ENCODE measurements around the gene CLVS2. TPM values are rescaled to one million over a fixed set of nuclear protein-coding genes. Genes with fewer than 3 reads are reported as not detected.

Gene CLVS2, protein sequence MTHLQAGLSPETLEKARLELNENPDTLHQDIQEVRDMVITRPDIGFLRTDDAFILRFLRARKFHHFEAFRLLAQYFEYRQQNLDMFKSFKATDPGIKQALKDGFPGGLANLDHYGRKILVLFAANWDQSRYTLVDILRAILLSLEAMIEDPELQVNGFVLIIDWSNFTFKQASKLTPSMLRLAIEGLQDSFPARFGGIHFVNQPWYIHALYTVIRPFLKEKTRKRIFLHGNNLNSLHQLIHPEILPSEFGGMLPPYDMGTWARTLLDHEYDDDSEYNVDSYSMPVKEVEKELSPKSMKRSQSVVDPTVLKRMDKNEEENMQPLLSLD
- total RNA-seq, result under 1 TPM in 1 of 2 donors, not detected in 1; 0.20 TPM
- not detected for polyA plus RNA-seq
- long read RNA-seq, donor 1, result 0 reads
- long read RNA-seq, donor 2, result 0 reads
- long read RNA-seq, donor 3, result 0 reads
- long read RNA-seq, donor 4, result 0 reads
- long read RNA-seq, donor 5, result 0 reads

- H3K27me3 ChIP-seq (ENCODE audit: control insufficient read depth in 3 of 3, insufficient read depth in 3 of 3, low read length in 2 of 3), result peaks cover 0 to 51% (median 38%) of the 10 kb centered on the region in 3 donors
- 2 to 5% methylated on average over 66 to 75 of the region's 75 CpGs for WGBS, 2 donors
These were observed at the start of gene CLVS2 for GRCh38 chr6:122995921-122996793. Gene CLVS2, plus strand, starts transcription at chr6:122996235. Its CDS starts 1,543 bp downstream, at chr6:122997778.

DNA sequence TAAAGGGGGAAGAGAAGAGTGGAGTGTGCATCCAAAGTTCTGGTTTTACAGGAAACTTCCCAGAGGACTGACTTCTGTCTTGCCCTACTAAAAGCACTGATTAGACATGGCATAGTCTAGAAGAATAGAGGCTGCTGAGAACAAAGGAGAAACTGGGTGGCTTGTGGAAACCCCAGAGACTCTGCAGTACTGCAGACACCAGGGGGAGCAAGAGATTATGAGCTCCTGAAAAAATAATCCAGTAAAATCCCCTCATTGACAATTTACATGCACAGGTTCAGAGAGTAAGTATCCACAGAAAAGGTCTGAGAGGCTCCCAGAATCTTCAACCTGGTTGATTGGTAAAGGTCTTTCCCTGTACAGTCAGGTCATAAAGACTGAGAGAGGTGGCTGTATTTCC lies 48.7 kb upstream of the CLVS2 start:
- H3K4me3 ChIP-seq, result no peak overlapping the region
- no peak for ATAC-seq (ENCODE audit: insufficient read depth, low FRiP score)
- peak in 2 of 3 donors; percentile 0 to 1 for DNase-seq
- H3K27ac ChIP-seq (ENCODE audit: low read depth in 1 of 2, low read length in 1 of 2), result no peak overlapping the region
- TF ChIP-seq CTCF (IDR thresholded peaks at IDR 0.05; ENCODE audit: control extremely low read depth, extremely low read depth), result no peak
- H3K4me1 ChIP-seq (ENCODE audit: control insufficient read depth in 5 of 5, insufficient read depth in 5 of 5, low read length in 5 of 5), result no peaks in the 10 kb centered on the region
- no peak overlapping the region for H3K9ac ChIP-seq (ENCODE audit: insufficient read depth in 1 of 2, low read length in 2 of 2)
- H3K36me3 ChIP-seq (ENCODE audit: control insufficient read depth in 4 of 4, insufficient read depth in 4 of 4, low read length in 4 of 4), result no peaks in the 10 kb centered on the region
- H3K9me3 ChIP-seq (ENCODE audit: control insufficient read depth in 4 of 4, insufficient read depth in 3 of 4, low read length in 3 of 4), result no peaks in the 10 kb centered on the region
- no peaks in the 10 kb centered on the region for H3K27me3 ChIP-seq (ENCODE audit: control insufficient read depth in 3 of 3, insufficient read depth in 3 of 3, low read length in 2 of 3)

More at GRCh38 chr6:122995921-122996793, at the start of gene CLVS2:
- Histone ChIP-seq H3K36me3 (ENCODE audit: control insufficient read depth in 4 of 4, insufficient read depth in 4 of 4, low read length in 4 of 4) (no peaks in the 10 kb centered on the region), H3K9me3 (ENCODE audit: control insufficient read depth in 4 of 4, insufficient read depth in 3 of 4, low read length in 3 of 4) (peaks cover 0 to 5% (median 0%) of the 10 kb centered on the region in 4 donors), H3K9ac (ENCODE audit: insufficient read depth in 1 of 2, low read length in 2 of 2) (no peak within 1 kb of the TSS), H3K27ac (ENCODE audit: low read depth in 1 of 2, low read length in 1 of 2) (no peak within 1 kb of the TSS), H3K4me3 (no peak within 1 kb of the TSS), H3K4me1 (ENCODE audit: control insufficient read depth in 5 of 5, insufficient read depth in 5 of 5, low read length in 5 of 5) (peaks cover 0 to 9% (median 0%) of the 10 kb centered on the region in 5 donors)
- ATAC-seq (ENCODE audit: insufficient read depth, low FRiP score) (no peak), DNase-seq (peak; percentile 57 to 69 (median 59))
- no peak for TF ChIP-seq CTCF (IDR thresholded peaks at IDR 0.05; ENCODE audit: control extremely low read depth, extremely low read depth)

DNA sequence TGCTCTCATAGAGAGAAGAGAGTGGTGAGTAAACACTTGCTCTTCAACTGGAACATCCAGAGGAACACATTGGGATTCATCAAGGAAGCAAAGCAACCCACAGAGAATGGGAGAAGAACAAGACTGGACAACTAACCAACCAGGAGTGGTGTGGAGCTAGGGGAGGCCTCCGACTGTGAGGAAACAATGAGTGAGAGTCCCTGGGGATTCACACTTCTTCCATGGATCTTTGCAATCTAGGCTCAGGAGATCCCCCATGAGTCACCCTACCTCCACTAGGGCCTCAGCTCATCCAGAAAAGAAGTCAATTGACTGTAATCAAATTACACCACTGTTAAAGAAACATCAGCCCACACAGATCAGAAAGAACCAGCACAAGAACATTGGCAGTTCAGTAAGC lies 42.3 kb upstream of the CLVS2 start:
- TF ChIP-seq CTCF (IDR thresholded peaks at IDR 0.05; ENCODE audit: control extremely low read depth, extremely low read depth), result no peak
- Histone ChIP-seq H3K36me3 (ENCODE audit: control insufficient read depth in 4 of 4, insufficient read depth in 4 of 4, low read length in 4 of 4) (no peaks in the 10 kb centered on the region), H3K27me3 (ENCODE audit: control insufficient read depth in 3 of 3, insufficient read depth in 3 of 3, low read length in 2 of 3) (no peaks in the 10 kb centered on the region), H3K4me1 (ENCODE audit: control insufficient read depth in 5 of 5, insufficient read depth in 5 of 5, low read length in 5 of 5) (no peaks in the 10 kb centered on the region), H3K27ac (ENCODE audit: low read depth in 1 of 2, low read length in 1 of 2) (no peak overlapping the region), H3K9me3 (ENCODE audit: control insufficient read depth in 4 of 4, insufficient read depth in 3 of 4, low read length in 3 of 4) (peaks cover 0 to 6% (median 4%) of the 10 kb centered on the region in 4 donors), H3K9ac (ENCODE audit: insufficient read depth in 1 of 2, low read length in 2 of 2) (no peak overlapping the region), H3K4me3 (no peak overlapping the region)
- no peak for ATAC-seq (ENCODE audit: insufficient read depth, low FRiP score)
- DNase-seq, result no peak
- 76 to 91% methylated on average over 1 of the region's 1 CpG for WGBS, 2 donors

Data from lung (tissue), 16 donors.